GM12872 (cell line): ENCODE measurements around the gene PDE3B.

Experiments used
- CTCF ChIP-seq: IDR thresholded peaks from 3 replicates; pipeline ENCODE4 v1.5.1; 2011; ENCODE audit warnings: low read depth, mild to moderate bottlenecking, low read length, moderate library complexity; ENCODE audit not compliant: insufficient read depth

PDE3B gene

DNA sequence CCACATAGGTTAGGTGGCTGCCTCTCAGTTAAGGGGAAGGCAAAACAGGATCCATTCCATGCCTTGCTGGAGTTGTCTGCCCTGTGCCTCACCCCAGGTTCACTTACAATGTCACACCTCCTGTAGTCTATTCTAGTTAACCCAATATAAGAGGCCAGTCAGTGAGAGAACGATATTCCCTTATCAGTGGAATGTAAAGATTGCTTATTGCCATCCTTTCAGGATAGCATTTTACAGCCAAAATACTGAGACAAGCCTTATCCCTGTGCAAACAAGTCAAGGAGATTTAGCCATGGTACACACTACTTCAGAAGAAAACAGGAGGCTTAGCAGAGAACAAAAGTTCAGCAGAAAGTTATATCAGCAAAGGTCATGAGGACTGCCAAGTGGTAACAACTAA, 242.9 kb downstream of the PDE3B start:
- no peak for TF ChIP-seq CTCF

DNA sequence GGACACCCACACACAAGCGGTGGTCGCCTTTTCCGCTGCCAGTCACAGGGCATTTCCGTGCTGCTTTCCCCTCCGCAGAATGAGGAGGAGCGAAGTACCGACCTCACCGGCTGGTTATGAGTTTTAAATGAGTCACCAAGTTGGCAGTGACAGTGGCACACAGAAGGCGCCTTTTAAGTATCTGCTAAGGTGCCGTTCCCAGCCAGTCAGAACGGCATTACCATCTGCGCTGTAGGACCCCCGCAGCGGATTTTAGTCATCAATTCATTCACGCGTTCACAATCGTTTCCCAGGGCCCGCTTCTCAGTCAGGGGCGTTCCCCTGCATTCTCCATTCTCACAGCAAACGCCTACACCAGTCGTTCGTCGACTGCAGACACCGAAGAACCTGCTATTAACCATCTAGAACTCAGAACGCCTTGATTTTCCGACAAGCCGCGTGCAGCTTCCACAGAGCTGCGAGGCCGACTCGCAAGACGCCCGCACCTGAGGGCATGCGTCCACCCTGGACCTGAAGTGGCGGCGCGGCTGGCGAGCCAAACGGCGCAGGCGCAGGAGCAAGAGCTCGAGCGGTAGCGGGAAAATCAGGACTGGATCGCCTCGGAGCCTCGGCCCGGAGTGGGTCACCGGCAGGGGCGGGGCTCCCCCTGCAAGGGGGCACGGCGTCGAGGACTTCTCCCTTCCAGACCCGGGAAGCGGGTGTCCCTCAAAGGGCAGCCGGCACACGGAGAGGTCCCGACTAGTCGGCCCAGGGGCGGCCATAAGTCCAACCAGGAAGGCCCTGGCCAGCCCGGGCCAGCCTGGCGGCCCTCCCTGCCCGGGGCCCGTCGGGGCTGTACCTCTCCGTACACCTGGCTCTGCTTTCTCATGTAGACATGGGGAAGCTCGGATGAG, 247.8 kb downstream of the PDE3B start:
- no peak for TF ChIP-seq CTCF

DNA sequence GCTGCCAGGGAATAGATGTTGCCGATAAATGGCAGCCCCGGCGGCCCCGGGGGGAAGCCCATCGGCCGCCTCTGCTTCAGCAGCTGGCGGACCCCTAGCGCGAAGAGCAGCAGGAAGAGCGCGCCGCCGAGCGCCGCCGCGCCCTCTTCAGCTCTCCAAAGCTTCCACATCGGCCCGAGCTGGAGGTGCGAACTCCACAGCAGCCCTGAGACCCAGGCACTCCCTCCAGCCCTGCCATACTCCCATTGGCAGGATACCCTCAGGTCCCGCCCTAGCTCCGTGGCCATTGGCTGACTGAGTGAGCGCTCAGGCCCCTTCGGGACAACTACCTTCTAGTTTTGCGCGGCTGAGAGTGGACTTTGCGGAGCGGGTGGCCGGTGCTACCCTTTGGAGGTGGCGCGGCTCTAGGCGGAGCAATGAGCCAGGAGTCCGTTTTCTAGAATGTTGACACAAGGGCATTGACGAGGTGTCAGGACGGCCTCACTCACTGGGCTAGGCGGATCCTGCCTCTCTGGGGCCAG, 248.5 kb downstream of the PDE3B start, which contains the start of gene CYP2R1:
CYP2R1 (minus strand) TSS at position 196 of the 521 bp plus-strand sequence; CDS start at position 170, 26 bp downstream.
- no peak for TF ChIP-seq CTCF

DNA sequence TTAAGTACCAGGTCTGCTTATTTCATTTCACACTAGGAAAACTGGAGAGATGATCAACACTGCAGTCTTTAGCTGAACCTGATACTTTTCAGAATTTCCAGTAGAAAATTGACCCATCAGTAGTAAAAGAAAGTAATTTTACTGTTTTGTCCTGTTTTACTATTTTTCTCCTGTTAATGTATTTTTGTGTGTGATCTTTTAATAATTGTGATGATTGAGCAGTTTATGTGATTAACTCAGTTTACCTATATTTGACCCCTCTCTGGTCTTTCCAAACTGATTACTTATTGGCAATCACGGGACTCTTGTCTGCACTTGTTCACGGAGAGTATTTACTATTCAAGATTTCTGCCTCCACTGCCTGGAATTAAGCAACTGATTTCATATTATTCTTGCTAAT, 249.0 kb downstream of the PDE3B start:
- no peak for TF ChIP-seq CTCF

DNA sequence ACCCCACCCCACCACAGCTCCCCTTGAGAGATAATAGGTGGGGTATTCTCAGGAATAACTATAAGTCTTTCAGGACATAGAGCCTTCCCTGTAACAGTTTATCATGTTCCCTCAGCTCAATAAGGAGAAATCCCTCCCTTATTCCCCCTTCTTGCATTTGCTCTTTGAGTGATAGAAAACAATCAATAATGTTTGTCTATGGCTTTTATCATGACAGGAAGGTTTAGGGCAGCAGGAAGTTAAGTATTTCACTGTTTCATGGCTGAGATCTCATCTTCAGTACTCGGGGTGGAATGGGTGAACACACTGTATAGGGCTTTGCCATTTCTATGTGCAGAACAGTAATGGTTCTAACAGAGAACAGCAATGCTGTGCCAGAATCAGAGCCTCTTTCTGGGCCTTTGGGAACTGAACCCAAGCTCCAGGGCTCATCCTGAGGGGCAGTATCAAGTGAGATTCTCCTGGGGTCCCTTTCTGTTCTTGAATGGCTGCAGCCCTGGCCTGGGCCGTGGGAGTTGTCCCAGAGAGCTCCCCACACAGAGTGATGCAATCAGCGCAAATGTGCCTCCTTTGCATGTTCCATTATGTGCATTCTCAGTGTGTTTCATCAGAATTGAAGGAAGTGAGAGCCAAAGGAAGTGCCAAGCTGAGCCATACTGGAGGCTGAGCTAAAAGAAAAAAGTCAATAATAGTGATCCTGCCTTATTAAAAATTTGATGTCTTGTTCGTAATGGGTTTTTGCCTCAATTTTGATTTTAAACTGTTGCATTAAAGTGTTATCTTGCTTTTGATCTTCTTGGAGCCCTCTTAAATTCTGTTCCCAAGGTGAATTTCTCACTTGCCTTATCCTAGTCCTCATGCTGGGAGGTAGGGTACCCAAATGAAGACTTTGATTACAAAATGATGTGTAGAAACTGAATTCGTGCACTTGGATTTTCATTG, 251.3 kb downstream of the PDE3B start:
- TF ChIP-seq CTCF: no peak

- no peak for TF ChIP-seq CTCF
Observed at GRCh38 chr11:14898355-14898754, 254.8 kb downstream of the PDE3B start.

DNA sequence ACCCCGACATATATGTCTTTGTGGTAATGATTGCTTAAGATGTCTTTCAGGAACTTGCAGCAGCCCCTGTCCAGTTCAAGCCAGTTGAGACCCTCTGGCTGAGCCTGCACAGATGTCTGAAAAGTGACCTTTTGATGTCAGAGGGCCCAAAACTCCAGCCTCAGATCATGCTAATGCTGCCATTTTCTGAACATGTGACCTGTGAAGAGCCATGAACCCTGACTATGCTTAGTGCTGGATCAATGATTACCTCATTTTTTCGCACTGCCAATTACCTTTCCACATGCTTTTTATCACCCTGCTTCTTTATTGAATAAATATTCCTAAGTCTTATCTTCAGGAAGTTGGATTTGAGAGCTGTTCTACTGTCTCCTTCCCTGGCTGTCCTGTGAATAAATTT, 255.3 kb downstream of the PDE3B start:
- no peak for TF ChIP-seq CTCF
